GM12878 (cell line): Measurements from ENCODE around the gene PCDHB13.
"Not testable (repeated sequence)": the region's sequence is repeated elsewhere in the genome, so short reads cannot be mapped to it uniquely, and the experiment has no call there.

ENCODE experiments used
- ELK1 ChIP-seq: IDR thresholded peaks from 2 replicates; pipeline ENCODE4 v1.6.1; 2012; ENCODE audit warnings: low read depth, low read length, improper control_type of control experiment
- EP300 ChIP-seq, 2 experiments: fragments of 150-350 bp in 1 of 2; IDR thresholded peaks; 2 replicates each; pipeline ENCODE4 v1.6.1; 2011 to 2012; ENCODE audit warnings: low read depth in 2 of 2, low read length in 2 of 2, borderline replicate concordance in 1 of 2, improper control_type of control experiment in 1 of 2, inconsistent platforms in 1 of 2; ENCODE audit not compliant: control insufficient read depth in 1 of 2
- ESRRA ChIP-seq: IDR thresholded peaks from 2 replicates; pipeline ENCODE4 v1.6.1; 2012; ENCODE audit warnings: mild to moderate bottlenecking, low read length, improper control_type of control experiment
- HDGF ChIP-seq: fragments of 450-650 bp; IDR thresholded peaks from 2 replicates; pipeline ENCODE4 v1.6.1; 2016; ENCODE audit warnings: antibody characterized with exemption
- NRF1 ChIP-seq: conservative IDR thresholded peaks from 2 replicates; pipeline ENCODE4 v1.6.1; 2011; ENCODE audit warnings: mild to moderate bottlenecking, low read depth, low read length, improper control_type of control experiment
- POLR2AphosphoS2 ChIP-seq: IDR thresholded peaks from 2 replicates; pipeline ENCODE4 v1.6.1; 2011; ENCODE audit warnings: low read depth, mild to moderate bottlenecking, low read length, improper control_type of control experiment, moderate library complexity
- RELA ChIP-seq: fragments of 450-650 bp; IDR thresholded peaks from 2 replicates; pipeline ENCODE4 v1.8.0; 2014; ENCODE audit warnings: borderline replicate concordance; ENCODE audit not compliant: partially characterized antibody
- SUZ12 ChIP-seq: fragments of 200-600 bp; sonication (generic); IDR thresholded peaks from one replicate; pipeline ENCODE4 v1.6.1; 2018; ENCODE audit warnings: antibody characterized with exemption, mild to moderate bottlenecking; ENCODE audit not compliant: unreplicated experiment
- TAF1 ChIP-seq: IDR thresholded peaks from 2 replicates; pipeline ENCODE4 v1.6.1; 2011; ENCODE audit warnings: mild to moderate bottlenecking, low read depth, low read length, borderline replicate concordance
- TCF12 ChIP-seq: IDR thresholded peaks from 2 replicates; pipeline ENCODE4 v1.6.1; 2011; ENCODE audit warnings: low read depth, mild to moderate bottlenecking, low read length
- YY1 ChIP-seq: IDR thresholded peaks from 2 replicates; pipeline ENCODE4 v1.6.1; 2011; ENCODE audit warnings: low read depth, mild to moderate bottlenecking, low read length
- TF ChIP-seq, protein P1 (sequence below), 3 experiments: IDR thresholded peaks in 2 of 3; conservative IDR thresholded peaks in 1 of 3; 2 replicates each; pipeline ENCODE4 v1.5.1; 2011; ENCODE audit warnings: low read depth in 3 of 3, low read length in 3 of 3, mild to moderate bottlenecking in 3 of 3, control low read depth in 2 of 3, moderate library complexity in 2 of 3, inconsistent platforms in 1 of 3, mixed read lengths in 1 of 3; ENCODE audit not compliant: control insufficient read depth in 2 of 3, insufficient read depth in 1 of 3; ENCODE audit errors: extremely low read depth in 1 of 3

GRCh38 chr5:141213656-141214339 is at the start of gene PCDHB13:
- not testable (repeated sequence) for TF ChIP-seq EP300 (IDR thresholded peaks at IDR 0.05; ENCODE audit: borderline replicate concordance in 1 of 2, control insufficient read depth in 1 of 2, low read depth in 2 of 2, low read length in 2 of 2); HDGF; TCF12; POLR2AphosphoS2; NRF1; ELK1; YY1; RELA; TAF1; ESRRA; SUZ12
- TF ChIP-seq, protein P1, sequence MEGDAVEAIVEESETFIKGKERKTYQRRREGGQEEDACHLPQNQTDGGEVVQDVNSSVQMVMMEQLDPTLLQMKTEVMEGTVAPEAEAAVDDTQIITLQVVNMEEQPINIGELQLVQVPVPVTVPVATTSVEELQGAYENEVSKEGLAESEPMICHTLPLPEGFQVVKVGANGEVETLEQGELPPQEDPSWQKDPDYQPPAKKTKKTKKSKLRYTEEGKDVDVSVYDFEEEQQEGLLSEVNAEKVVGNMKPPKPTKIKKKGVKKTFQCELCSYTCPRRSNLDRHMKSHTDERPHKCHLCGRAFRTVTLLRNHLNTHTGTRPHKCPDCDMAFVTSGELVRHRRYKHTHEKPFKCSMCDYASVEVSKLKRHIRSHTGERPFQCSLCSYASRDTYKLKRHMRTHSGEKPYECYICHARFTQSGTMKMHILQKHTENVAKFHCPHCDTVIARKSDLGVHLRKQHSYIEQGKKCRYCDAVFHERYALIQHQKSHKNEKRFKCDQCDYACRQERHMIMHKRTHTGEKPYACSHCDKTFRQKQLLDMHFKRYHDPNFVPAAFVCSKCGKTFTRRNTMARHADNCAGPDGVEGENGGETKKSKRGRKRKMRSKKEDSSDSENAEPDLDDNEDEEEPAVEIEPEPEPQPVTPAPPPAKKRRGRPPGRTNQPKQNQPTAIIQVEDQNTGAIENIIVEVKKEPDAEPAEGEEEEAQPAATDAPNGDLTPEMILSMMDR (IDR thresholded peaks at IDR 0.05 in 2 of 3, conservative IDR thresholded peaks at IDR 0.05 in 1 of 3; ENCODE audit: control insufficient read depth in 2 of 3, extremely low read depth in 1 of 3, insufficient read depth in 1 of 3, low read depth in 3 of 3, low read length in 3 of 3), result peak in 1 of 3 experiments; percentile 14; a peak in 1 of 6 replicates
